Tibial artery (tissue), 4 donors: ENCODE measurements around the gene NUDT13.

Experiments used
- DNase-seq, 2 donors: peaks; one replicate each; pipeline ENCODE4 v3.0.0-alpha.2; 2019
- H3K27ac ChIP-seq, 2 donors: fragments of 200-600 bp; sonication (generic) in 1 of 2; 1 replicate in 1 of 2; 2 replicates in 1 of 2; pipeline ENCODE4 v1.5.1; 2018 to 2019; ENCODE audit warnings: mild to moderate bottlenecking in 1 of 2
- H3K27me3 ChIP-seq, 2 donors: fragments of 200-600 bp; sonication (generic) in 1 of 2; one replicate each; pipeline versions ENCODE4 v1.5.1 to v1.6.0; 2016 to 2019
- H3K36me3 ChIP-seq, 3 donors: fragments of 200-600 bp; sonication (generic) in 2 of 3; one replicate each; pipeline ENCODE4 v1.5.1; 2016 to 2019; ENCODE audit warnings: mild to moderate bottlenecking in 2 of 3
- H3K4me1 ChIP-seq, 4 donors: fragments of 200-600 bp; sonication (generic) in 2 of 4; 1 replicate in 3 of 4; 2 replicates in 1 of 4; pipeline ENCODE4 v1.5.1; 2016 to 2019
- H3K4me3 ChIP-seq, 2 donors: fragments of 200-600 bp; sonication (generic) in 1 of 2; 1 replicate in 1 of 2; 2 replicates in 1 of 2; pipeline ENCODE4 v1.5.1; 2018 to 2019; ENCODE audit warnings: mild to moderate bottlenecking in 2 of 2
- H3K9me3 ChIP-seq, 3 donors: fragments of 200-600 bp; sonication (generic) in 1 of 3; one replicate each; pipeline ENCODE4 v1.5.1; 2016 to 2019
- CTCF ChIP-seq, 2 experiments: fragments of 200-600 bp in 1 of 2; fragments of 450-650 bp in 1 of 2; IDR thresholded peaks; one replicate each; pipeline ENCODE4 v1.5.1; 2017 to 2019; ENCODE audit warnings: antibody characterized with exemption in 2 of 2, mild to moderate bottlenecking in 1 of 2, moderate library complexity in 1 of 2
- intact Hi-C: fragments of 100-400 bp; cut with DNase I; formaldehyde crosslinking; loops from one replicate; pipeline ENCODE4 v1.15.0; 2023; ENCODE audit warnings: low total_unique reads

Gene NUDT13

GRCh38 chr10:73075829-73076228, 34.4 kb upstream of the NUDT13 start:
- H3K4me3 ChIP-seq = no peak overlapping the region
- peaks cover 8 to 30% (median 18%) of the 10 kb centered on the region in 3 donors for H3K36me3 ChIP-seq
- H3K9me3 ChIP-seq = no peaks in the 10 kb centered on the region
- peak overlapping the region; percentile 74 to 77 for H3K27ac ChIP-seq
- intact Hi-C loops = no loop called here
- H3K27me3 ChIP-seq = no peaks in the 10 kb centered on the region
- DNase-seq = no peak
- H3K4me1 ChIP-seq = peaks cover 0 to 24% (median 7%) of the 10 kb centered on the region in 4 donors
- no peak for TF ChIP-seq CTCF (IDR thresholded peaks at IDR 0.05)

GRCh38 chr10:73076360-73077183, 33.7 kb upstream of the NUDT13 start:
- Histone ChIP-seq H3K36me3 (peaks cover 1 to 23% (median 10%) of the 10 kb centered on the region in 3 donors), H3K27me3 (no peaks in the 10 kb centered on the region), H3K27ac (peak overlapping the region; percentile 74 to 77), H3K9me3 (no peaks in the 10 kb centered on the region), H3K4me3 (peak overlapping the region; percentile 35 to 47), H3K4me1 (peaks cover 0 to 24% (median 7%) of the 10 kb centered on the region in 4 donors)
- TF ChIP-seq CTCF (IDR thresholded peaks at IDR 0.05) = no peak
- peak; percentile 75 to 78 for DNase-seq
- intact Hi-C loops = no loop called here

GRCh38 chr10:73079779-73080541, 30.3 kb upstream of the NUDT13 start:
- H3K4me3 ChIP-seq = no peak overlapping the region
- no peak for TF ChIP-seq CTCF (IDR thresholded peaks at IDR 0.05)
- no peak for DNase-seq
- no peaks in the 10 kb centered on the region for H3K36me3 ChIP-seq
- intact Hi-C loops = no loop called here
- H3K9me3 ChIP-seq = no peaks in the 10 kb centered on the region
- H3K27me3 ChIP-seq = no peaks in the 10 kb centered on the region
- no peak overlapping the region for H3K27ac ChIP-seq
- H3K4me1 ChIP-seq = peaks cover 0 to 47% (median 12%) of the 10 kb centered on the region in 4 donors

GRCh38 chr10:73083221-73083620, 27.0 kb upstream of the NUDT13 start:
- H3K9me3 ChIP-seq = no peaks in the 10 kb centered on the region
- no peak for TF ChIP-seq CTCF (IDR thresholded peaks at IDR 0.05)
- H3K36me3 ChIP-seq = no peaks in the 10 kb centered on the region
- no peaks in the 10 kb centered on the region for H3K27me3 ChIP-seq
- intact Hi-C loops = no loop called here
- peak overlapping the region in 1 of 2 donors; percentile 3 for H3K4me3 ChIP-seq
- H3K4me1 ChIP-seq = peaks cover 0 to 33% (median 5%) of the 10 kb centered on the region in 4 donors
- DNase-seq = no peak
- H3K27ac ChIP-seq = peak overlapping the region; percentile 33 to 47

- no peak for TF ChIP-seq CTCF (IDR thresholded peaks at IDR 0.05)
- H3K36me3 ChIP-seq = no peaks in the 10 kb centered on the region
- H3K27me3 ChIP-seq = no peaks in the 10 kb centered on the region
- H3K9me3 ChIP-seq = no peaks in the 10 kb centered on the region
- no peak for DNase-seq
- H3K27ac ChIP-seq = no peak overlapping the region
- intact Hi-C loops = no loop called here
- no peak overlapping the region for H3K4me3 ChIP-seq
- H3K4me1 ChIP-seq = peaks cover 0 to 39% (median 5%) of the 10 kb centered on the region in 4 donors
These were observed 26.0 kb upstream of the NUDT13 start for GRCh38 chr10:73084209-73084608.
